Panc1 (cell line): ENCODE measurements around the gene SNRPD3. TPM values are rescaled to one million over a fixed set of nuclear protein-coding genes. Genes with fewer than 3 reads are reported as not detected.

Experiments
- ATAC-seq: fragments of 200-7000 bp; cut with Tn5 transposase; 2 replicates; pipeline ENCODE4 v1.9.1; 2020; ENCODE audit warnings: mild to moderate bottlenecking, moderate library complexity
- BruUV-seq: library from RNA; stranded (reverse); fragments of 400-500 nt; replicated peaks from 2 replicates; lab custom pipeline; 2021; lab: Mats Ljungman, UMichigan
- CTCF ChIA-PET: fragments of 300-600 bp; sonication (Branson Sonifier 250); formaldehyde crosslinking; loops from one replicate; lab custom pipeline; 2022; ENCODE audit warnings: antibody characterized with exemption; lab: Charles Lee
- POLR2A ChIA-PET: fragments of 300-600 bp; sonication (Branson Sonifier 250); formaldehyde crosslinking; loops from one replicate; lab custom pipeline; 2022; ENCODE audit warnings: antibody characterized with exemption; lab: Charles Lee
- DNase-seq: peaks from one replicate; pipeline ENCODE4 v3.0.0-alpha.2; 2010; ENCODE audit warnings: low read depth, low spot score
- H3K27ac ChIP-seq: 2 replicates; pipeline ENCODE4 v1.5.1; 2011; ENCODE audit warnings: mild to moderate bottlenecking, low read length, inconsistent platforms
- H3K27me3 ChIP-seq: fragments of 200-500 bp; sonication (Bioruptor generic); 2 replicates; pipeline ENCODE4 v1.6.0; 2014; ENCODE audit warnings: low read length, inconsistent platforms; ENCODE audit not compliant: control insufficient read depth, insufficient read depth
- H3K36me3 ChIP-seq: fragments of 200-500 bp; sonication (Bioruptor generic); 2 replicates; pipeline ENCODE4 v1.5.1; 2014; ENCODE audit warnings: inconsistent platforms, mild to moderate bottlenecking, low read length, moderate library complexity; ENCODE audit not compliant: control insufficient read depth, insufficient read depth
- H3K4me1 ChIP-seq: 2 replicates; pipeline ENCODE4 v1.5.1; 2011; ENCODE audit warnings: inconsistent platforms, mild to moderate bottlenecking, low read length, moderate library complexity; ENCODE audit not compliant: control insufficient read depth, insufficient read depth
- H3K4me3 ChIP-seq, 2 experiments: 2 replicates each; pipeline ENCODE4 v1.5.1; 2011 to 2012; ENCODE audit warnings: low read depth in 2 of 2, low read length in 2 of 2, mild to moderate bottlenecking in 2 of 2, inconsistent platforms in 1 of 2, moderate library complexity in 1 of 2
- H3K9me3 ChIP-seq: fragments of 200-500 bp; sonication (Bioruptor generic); 2 replicates; pipeline ENCODE4 v1.5.1; 2014; ENCODE audit warnings: low read depth, mild to moderate bottlenecking, inconsistent platforms, low read length, moderate library complexity; ENCODE audit not compliant: control insufficient read depth, insufficient read depth
- CTCF ChIP-seq: fragments of 450-650 bp; IDR thresholded peaks from 2 replicates; pipeline ENCODE4 v1.5.1; 2017; ENCODE audit warnings: mild to moderate bottlenecking
- POLR2AphosphoS5 ChIP-seq: IDR thresholded peaks from 2 replicates; pipeline ENCODE4 v1.6.1; 2012; ENCODE audit warnings: mild to moderate bottlenecking, low read depth, low read length, moderate library complexity
- REST ChIP-seq, 2 experiments: IDR thresholded peaks; 2 replicates each; pipeline ENCODE4 v1.6.1; 2011 to 2012; ENCODE audit warnings: low read depth in 2 of 2, control low read depth in 1 of 2, low read length in 1 of 2, mild to moderate bottlenecking in 1 of 2, moderate library complexity in 1 of 2; ENCODE audit not compliant: insufficient read depth in 1 of 2
- SIN3A ChIP-seq: IDR thresholded peaks from 2 replicates; pipeline ENCODE4 v1.6.1; 2012; ENCODE audit warnings: low read depth, mild to moderate bottlenecking, low read length, moderate library complexity, borderline replicate concordance; ENCODE audit not compliant: insufficient read depth
- TCF7L2 ChIP-seq: IDR thresholded peaks from 2 replicates; pipeline ENCODE4 v1.6.1; 2011; ENCODE audit warnings: mild to moderate bottlenecking, low read depth, low read length, inconsistent platforms
- in situ Hi-C: cut with HindIII; loops from 2 replicates; pipeline ENCODE4 v1.10.0; 2016; ENCODE audit warnings: low sequenced_read_pairs, low pct_unique_long_range_greater_than_20kb
- intact Hi-C: fragments of 100-400 bp; cut with micrococcal nuclease; formaldehyde crosslinking; loops from one replicate; pipeline ENCODE4 v1.10.0; 2022; ENCODE audit not compliant: unreplicated experiment
- total RNA-seq: library from RNA; stranded (reverse); gene quantifications from one replicate; pipeline ENCODE4 v1.2.1, GENCODE V29; 2021; ENCODE audit not compliant: unreplicated experiment

The SNRPD3 gene
- total RNA-seq, 1 experiment from 2014 or later = 89.4 TPM

- no TSS peak for BruUV-seq
- no peak for ATAC-seq
Measured at GRCh38 chr22:24565077-24565476, 9.3 kb downstream of the SNRPD3 start.

GRCh38 chr22:24566899-24567511, 11.2 kb downstream of the SNRPD3 start:
- in situ Hi-C loops = no loop called here
- no peak for ATAC-seq
- no peak for TF ChIP-seq SIN3A
- TF ChIP-seq CTCF = no peak
- TF ChIP-seq TCF7L2 = no peak
- TF ChIP-seq REST (IDR thresholded peaks at IDR 0.05; ENCODE audit: insufficient read depth in 1 of 2, low read depth in 2 of 2, low read length in 1 of 2) = no peak
- TF ChIP-seq POLR2AphosphoS5 = no peak
- H3K9me3 ChIP-seq = no peaks in the 10 kb centered on the region
- ChIA-PET POLR2A (no interaction called here), CTCF (no interaction called here)
- no peaks in the 10 kb centered on the region for H3K4me1 ChIP-seq
- H3K36me3 ChIP-seq = peaks cover 5% of the 10 kb centered on the region; the same call in 1 of the 2 replicates
- no peak overlapping the region for H3K27ac ChIP-seq
- intact Hi-C loops = no loop called here
- no peaks in the 10 kb centered on the region for H3K27me3 ChIP-seq
- BruUV-seq = no TSS peak
- no peak overlapping the region for H3K4me3 ChIP-seq
- no peak for DNase-seq

More at GRCh38 chr22:24565077-24565476, 9.3 kb downstream of the SNRPD3 start:
- POLR2A ChIA-PET = interaction anchor here (0.6 kb wide), 1 partner anchor 111 kb away, joined by 14 read pairs; no protein-coding TSS in a partner anchor
- no peak for TF ChIP-seq CTCF
- TF ChIP-seq SIN3A = no peak
- no peak for TF ChIP-seq REST (IDR thresholded peaks at IDR 0.05; ENCODE audit: insufficient read depth in 1 of 2, low read depth in 2 of 2, low read length in 1 of 2)
- no peak for TF ChIP-seq TCF7L2
- no peak for TF ChIP-seq POLR2AphosphoS5
- in situ Hi-C loops = no loop called here
- H3K27me3 ChIP-seq = no peaks in the 10 kb centered on the region
- no peak for DNase-seq
- CTCF ChIA-PET = no interaction called here
- no peak overlapping the region for H3K27ac ChIP-seq
- no peaks in the 10 kb centered on the region for H3K4me1 ChIP-seq
- peaks cover 5% of the 10 kb centered on the region; the same call in 1 of the 2 replicates for H3K36me3 ChIP-seq
- H3K9me3 ChIP-seq = no peaks in the 10 kb centered on the region
- H3K4me3 ChIP-seq = no peak overlapping the region
- intact Hi-C loops = no loop called here
